Mucosa of descending colon (tissue), 3 donors: ENCODE data around the gene SERPINE2. TPM values are rescaled to one million over a fixed set of nuclear protein-coding genes. Genes with fewer than 3 reads are reported as not detected.

Experiments
- ATAC-seq: fragments of 200-7000 bp; cut with Tn5 transposase; one replicate; pipeline ENCODE4 v1.9.1; 2020; ENCODE audit warnings: mild to moderate bottlenecking, moderate library complexity
- DNase-seq, 3 donors: peaks; one replicate each; pipeline ENCODE4 v3.0.0-alpha.2; 2020
- H3K36me3 ChIP-seq: fragments of 200-600 bp; one replicate; pipeline ENCODE4 v1.8.0; 2021; ENCODE audit warnings: low read depth, mild to moderate bottlenecking
- H3K4me1 ChIP-seq: fragments of 200-600 bp; one replicate; pipeline ENCODE4 v1.8.0; 2021; ENCODE audit warnings: low read depth, mild to moderate bottlenecking
- H3K4me3 ChIP-seq: fragments of 200-600 bp; one replicate; pipeline ENCODE4 v1.8.0; 2021; ENCODE audit warnings: mild to moderate bottlenecking
- H3K9me3 ChIP-seq: fragments of 200-600 bp; one replicate; pipeline ENCODE4 v1.8.0; 2021; ENCODE audit warnings: mild to moderate bottlenecking
- CTCF ChIP-seq: fragments of 200-600 bp; IDR thresholded peaks from one replicate; pipeline ENCODE4 v1.8.0; 2022; ENCODE audit warnings: antibody characterized with exemption, mild to moderate bottlenecking
- intact Hi-C, 2 donors: fragments of 100-400 bp; cut with DNase I in 1 of 2; cut with micrococcal nuclease in 1 of 2; formaldehyde crosslinking; loops; one replicate each; pipeline versions ENCODE4 v1.11.0 to v1.11.1; 2022; cut with DNase I, micrococcal nuclease
- total RNA-seq, 3 donors: library from RNA; stranded (reverse); fragmentation: NEBNext Ultra II Directional in 2 of 3; extraction: Animal tissue kit (Norgen Biotek cat#: 25700) in 2 of 3; gene quantifications; one replicate each; pipeline versions ENCODE4 v1.2.1 to v1.2.4, GENCODE V29; 2021 to 2023
- donor health status: DM: no; HTN: no; CAD: no; lungs with moderate emphysema.
- donor health status: DM: no; HTN: no; CAD: no.
- donor health status: DM: no; HTN: yes; CAD: no.

SERPINE2 gene
- total RNA-seq, 3 donors from 2014 or later: 10.6 to 15.9 (median 12.4) TPM

DNA sequence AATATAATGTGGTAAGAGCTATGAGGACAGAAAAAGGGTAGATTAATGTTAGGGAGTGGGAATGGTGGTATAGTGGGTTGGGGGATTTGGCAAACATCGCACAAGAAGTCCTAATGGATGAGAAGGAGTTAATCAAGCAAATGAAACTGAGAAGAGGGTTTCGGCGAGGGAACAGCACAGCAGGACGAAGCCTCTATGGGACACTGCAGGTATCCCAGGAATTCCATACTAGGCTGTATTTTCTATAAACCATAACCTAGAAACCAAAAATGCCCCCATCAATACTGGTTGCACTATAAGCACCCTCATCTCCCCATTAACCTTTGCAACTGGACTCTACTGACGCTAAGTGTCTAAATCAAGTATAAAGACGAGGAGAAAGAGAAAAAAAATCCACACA is 104.2 kb downstream of the SERPINE2 start:
- no peaks in the 10 kb centered on the region for H3K9me3 ChIP-seq
- DNase-seq: no peak
- no peak for TF ChIP-seq CTCF
- intact Hi-C loops: no loop called here
- no peak for ATAC-seq
- H3K4me1 ChIP-seq: peaks cover 26% of the 10 kb centered on the region
- no peak overlapping the region for H3K4me3 ChIP-seq
- H3K36me3 ChIP-seq: no peaks in the 10 kb centered on the region

- intact Hi-C loops: no loop called here
- no peak for TF ChIP-seq CTCF
- no peaks in the 10 kb centered on the region for H3K9me3 ChIP-seq
- peaks cover 39% of the 10 kb centered on the region for H3K4me1 ChIP-seq
- H3K4me3 ChIP-seq: no peak overlapping the region
- no peaks in the 10 kb centered on the region for H3K36me3 ChIP-seq
- no peak for DNase-seq
- ATAC-seq: no peak
These were observed 106.0 kb downstream of the SERPINE2 start for GRCh38 chr2:223932816-223933800.

DNA sequence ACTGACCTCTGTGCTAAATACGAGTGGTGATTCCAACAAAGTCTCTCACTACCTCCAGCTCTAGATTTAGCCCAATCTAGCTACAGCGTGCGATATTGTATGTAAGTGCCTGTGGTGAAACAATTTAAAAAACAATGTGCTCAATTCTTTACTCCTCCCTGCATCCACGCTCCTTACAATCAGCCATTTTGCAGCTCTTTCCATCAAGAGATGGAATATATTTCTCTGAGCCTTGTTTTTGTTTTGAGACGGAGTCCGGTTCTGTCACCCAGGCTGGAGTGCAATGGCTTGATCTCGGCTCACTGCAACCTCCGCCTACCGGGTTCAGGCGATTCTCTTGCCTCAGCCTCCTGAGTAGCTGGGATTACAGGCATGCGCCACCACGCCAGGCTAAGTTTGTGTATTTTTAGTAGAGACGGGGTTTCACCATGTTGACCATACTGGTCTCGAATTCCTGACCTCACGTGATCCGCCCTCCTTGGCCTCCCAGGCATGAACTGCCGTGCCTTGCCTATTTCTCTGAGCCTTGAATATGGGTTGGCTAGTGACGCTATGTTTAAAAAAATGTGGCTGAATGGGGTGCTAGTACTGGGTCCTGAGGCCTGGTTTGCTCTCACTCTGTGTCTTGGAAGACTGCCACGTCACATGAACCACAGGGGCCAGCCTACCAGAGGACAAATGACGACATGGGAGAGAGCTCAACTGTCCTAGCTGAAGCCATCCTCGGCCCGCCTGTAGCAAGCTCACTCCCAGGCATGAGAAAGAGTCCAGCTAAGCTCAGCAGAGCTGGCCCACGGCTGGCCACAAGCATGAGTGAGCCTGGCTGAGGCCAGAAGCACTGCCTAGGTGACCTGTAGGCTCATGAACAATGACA is 108.7 kb downstream of the SERPINE2 start:
- ATAC-seq (peak; percentile 34), DNase-seq (no peak)
- Histone ChIP-seq H3K4me3 (no peak overlapping the region), H3K36me3 (no peaks in the 10 kb centered on the region), H3K9me3 (peaks cover 5% of the 10 kb centered on the region), H3K4me1 (peaks cover 27% of the 10 kb centered on the region)
- TF ChIP-seq CTCF: no peak
- intact Hi-C loops: no loop called here

GRCh38 chr2:223929571-223930102 is 109.4 kb downstream of the SERPINE2 start:
- Histone ChIP-seq H3K9me3 (peaks cover 5% of the 10 kb centered on the region), H3K36me3 (no peaks in the 10 kb centered on the region), H3K4me3 (no peak overlapping the region), H3K4me1 (peaks cover 25% of the 10 kb centered on the region)
- intact Hi-C loops: no loop called here
- ATAC-seq: peak; percentile 63
- no peak for TF ChIP-seq CTCF
- no peak for DNase-seq

- DNase-seq: no peak
- Histone ChIP-seq H3K4me3 (no peak overlapping the region), H3K36me3 (no peaks in the 10 kb centered on the region), H3K9me3 (peaks cover 5% of the 10 kb centered on the region), H3K4me1 (peaks cover 24% of the 10 kb centered on the region)
- intact Hi-C loops: no loop called here
- peak; percentile 89 for ATAC-seq
- no peak for TF ChIP-seq CTCF
These were observed 110.7 kb downstream of the SERPINE2 start for GRCh38 chr2:223928113-223929006.
